OCI-LY3 (cell line): ENCODE measurements around the gene GPC2.

ENCODE experiments used
- EZH2phosphoT487 ChIP-seq: fragments of 200-600 bp; shearing (Covaris generic); IDR thresholded peaks from 2 replicates; pipeline ENCODE4 v1.6.1; 2018; ENCODE audit warnings: antibody characterized with exemption, mixed run types, low read depth
- TF ChIP-seq, protein P1 (sequence below): fragments of 200-600, 300-600 bp; sonication (generic); IDR thresholded peaks from 2 replicates; pipeline ENCODE4 v1.5.1; 2014; ENCODE audit warnings: antibody characterized with exemption, low read length, low read depth

GRCh38 chr7:100155553-100156317 is 21.4 kb downstream of the GPC2 start:
- TF ChIP-seq, protein P1, sequence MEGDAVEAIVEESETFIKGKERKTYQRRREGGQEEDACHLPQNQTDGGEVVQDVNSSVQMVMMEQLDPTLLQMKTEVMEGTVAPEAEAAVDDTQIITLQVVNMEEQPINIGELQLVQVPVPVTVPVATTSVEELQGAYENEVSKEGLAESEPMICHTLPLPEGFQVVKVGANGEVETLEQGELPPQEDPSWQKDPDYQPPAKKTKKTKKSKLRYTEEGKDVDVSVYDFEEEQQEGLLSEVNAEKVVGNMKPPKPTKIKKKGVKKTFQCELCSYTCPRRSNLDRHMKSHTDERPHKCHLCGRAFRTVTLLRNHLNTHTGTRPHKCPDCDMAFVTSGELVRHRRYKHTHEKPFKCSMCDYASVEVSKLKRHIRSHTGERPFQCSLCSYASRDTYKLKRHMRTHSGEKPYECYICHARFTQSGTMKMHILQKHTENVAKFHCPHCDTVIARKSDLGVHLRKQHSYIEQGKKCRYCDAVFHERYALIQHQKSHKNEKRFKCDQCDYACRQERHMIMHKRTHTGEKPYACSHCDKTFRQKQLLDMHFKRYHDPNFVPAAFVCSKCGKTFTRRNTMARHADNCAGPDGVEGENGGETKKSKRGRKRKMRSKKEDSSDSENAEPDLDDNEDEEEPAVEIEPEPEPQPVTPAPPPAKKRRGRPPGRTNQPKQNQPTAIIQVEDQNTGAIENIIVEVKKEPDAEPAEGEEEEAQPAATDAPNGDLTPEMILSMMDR: no peak
- TF ChIP-seq EZH2phosphoT487: no peak
